Endodermal cell (in vitro differentiated cells): ENCODE results near the gene GALNT17. TPM values are rescaled to one million over a fixed set of nuclear protein-coding genes. Genes with fewer than 3 reads are reported as not detected.

ENCODE experiments used
- DNase-seq: peaks from one replicate; pipeline ENCODE4 v3.0.0-alpha.2; 2017
- H3K27ac ChIP-seq: 2 replicates; pipeline ENCODE4 v1.5.1; 2013; ENCODE audit warnings: mild to moderate bottlenecking, low read depth, low read length, moderate library complexity
- H3K27me3 ChIP-seq: 2 replicates; pipeline ENCODE4 v1.6.1; 2013; ENCODE audit warnings: mild to moderate bottlenecking, low read length, moderate library complexity; ENCODE audit not compliant: insufficient read depth, control insufficient read depth, poor library complexity, severe bottlenecking
- H3K36me3 ChIP-seq: 2 replicates; pipeline ENCODE4 v1.7.0; 2013; ENCODE audit warnings: mild to moderate bottlenecking, low read length, moderate library complexity; ENCODE audit not compliant: control insufficient read depth, insufficient read depth
- H3K4me1 ChIP-seq: one replicate; pipeline ENCODE4 v1.7.0; 2013; ENCODE audit warnings: low read length; ENCODE audit not compliant: control insufficient read depth, insufficient read depth
- H3K4me3 ChIP-seq: 2 replicates; pipeline ENCODE4 v1.5.1; 2013; ENCODE audit warnings: mild to moderate bottlenecking, low read length, moderate library complexity
- H3K9ac ChIP-seq: 2 replicates; pipeline ENCODE4 v1.6.1; 2013; ENCODE audit warnings: mild to moderate bottlenecking, low read length, moderate library complexity; ENCODE audit not compliant: poor library complexity, severe bottlenecking; ENCODE audit errors: extremely low read depth
- H3K9me3 ChIP-seq: 2 replicates; pipeline ENCODE4 v1.6.1; 2013; ENCODE audit warnings: mild to moderate bottlenecking, low read length, moderate library complexity; ENCODE audit not compliant: control insufficient read depth
- H3K27ac Mint-ChIP-seq: 2 replicates; pipeline ENCODE4 v1.8.0; 2020; ENCODE audit warnings: mixed read lengths
- H3K27me3 Mint-ChIP-seq: 2 replicates; pipeline ENCODE4 v1.8.0; 2021; ENCODE audit warnings: mild to moderate bottlenecking, mixed read lengths; ENCODE audit not compliant: insufficient read depth
- H3K36me3 Mint-ChIP-seq: 2 replicates; pipeline ENCODE4 v1.8.0; 2020; ENCODE audit warnings: low read depth, mixed read lengths
- H3K4me1 Mint-ChIP-seq: 2 replicates; pipeline ENCODE4 v1.8.0; 2020; ENCODE audit warnings: mixed read lengths
- H3K4me3 Mint-ChIP-seq: 2 replicates; pipeline ENCODE4 v1.8.0; 2020; ENCODE audit warnings: mild to moderate bottlenecking, moderate library complexity, mixed read lengths
- H3K9me3 Mint-ChIP-seq: 2 replicates; pipeline ENCODE4 v1.8.0; 2020; ENCODE audit warnings: mild to moderate bottlenecking, mixed read lengths
- CTCF ChIP-seq: fragments of 200-600 bp; sonication (generic); conservative IDR thresholded peaks from 2 replicates; pipeline ENCODE4 v1.5.0; 2021; ENCODE audit warnings: antibody characterized with exemption, mild to moderate bottlenecking
- WGBS, 2 experiments: methylation state at CpG; one replicate each; pipeline versions ENCODE4 v1.1.5 to v1.1.7; 2013; ENCODE audit warnings: missing lambda C conversion rate in 2 of 2, mixed read lengths in 1 of 2; ENCODE audit not compliant: insufficient coverage in 1 of 2, insufficient read length in 1 of 2; 5-methylcytosine and 5-hydroxymethylcytosine counted together
- total RNA-seq, 2 donors: library from RNA; stranded (reverse); fragmentation: NEBNext Ultra II Directional in 1 of 2; extraction: Animal tissue kit (Norgen Biotek cat#: 25700) in 1 of 2; gene quantifications; 2 replicates in 1 of 2; 3 replicates in 1 of 2; pipeline ENCODE4 v1.2.1, GENCODE V29; 2021

The GALNT17 gene
- total RNA-seq, 2 donors from 2014 or later, result 60.4 to 61.3 TPM

GRCh38 chr7:71182438-71182935 is 50.5 kb downstream of the GALNT17 start:
- 87 to 91% methylated on average over 3 to 4 of the region's 4 CpGs for WGBS, 2 experiments

GRCh38 chr7:71184136-71184535 is 52.2 kb downstream of the GALNT17 start:
- Mint-ChIP-seq H3K27ac (peak overlapping the region; percentile 22), H3K9me3 (peaks cover 18% of the 10 kb centered on the region), H3K4me3 (no peak overlapping the region), H3K36me3 (peaks cover 47% of the 10 kb centered on the region), H3K27me3 (no peaks in the 10 kb centered on the region), H3K4me1 (peaks cover 18% of the 10 kb centered on the region)
- Histone ChIP-seq H3K4me3 (no peak overlapping the region), H3K9me3 (peaks cover 28% of the 10 kb centered on the region), H3K4me1 (peaks cover 7% of the 10 kb centered on the region), H3K36me3 (peaks cover 35% of the 10 kb centered on the region), H3K27ac (no peak overlapping the region), H3K9ac (no peak overlapping the region), H3K27me3 (no peaks in the 10 kb centered on the region)
- 96% methylated on average over 4 to 5 of the region's 5 CpGs for WGBS, 2 experiments
- no peak for DNase-seq
- TF ChIP-seq CTCF, result no peak

More at GRCh38 chr7:71182438-71182935, 50.5 kb downstream of the GALNT17 start:
- peaks cover 29% of the 10 kb centered on the region for H3K36me3 ChIP-seq
- no peak overlapping the region for H3K9ac ChIP-seq
- H3K27ac ChIP-seq, result no peak overlapping the region
- peaks cover 14% of the 10 kb centered on the region for H3K9me3 ChIP-seq
- H3K4me1 ChIP-seq, result peaks cover 7% of the 10 kb centered on the region
- Mint-ChIP-seq H3K36me3 (peaks cover 33% of the 10 kb centered on the region), H3K4me1 (peaks cover 23% of the 10 kb centered on the region), H3K9me3 (peaks cover 3% of the 10 kb centered on the region), H3K4me3 (no peak overlapping the region), H3K27me3 (no peaks in the 10 kb centered on the region), H3K27ac (peak overlapping the region; percentile 35)
- no peaks in the 10 kb centered on the region for H3K27me3 ChIP-seq
- no peak overlapping the region for H3K4me3 ChIP-seq
- DNase-seq, result no peak
- TF ChIP-seq CTCF, result no peak

GRCh38 chr7:71184609-71185008 is 52.7 kb downstream of the GALNT17 start:
- peaks cover 32% of the 10 kb centered on the region for H3K9me3 ChIP-seq
- Mint-ChIP-seq H3K4me3 (no peak overlapping the region), H3K27ac (peak overlapping the region; percentile 22), H3K27me3 (no peaks in the 10 kb centered on the region), H3K36me3 (peaks cover 52% of the 10 kb centered on the region), H3K4me1 (peaks cover 13% of the 10 kb centered on the region), H3K9me3 (peaks cover 23% of the 10 kb centered on the region)
- no peak for TF ChIP-seq CTCF
- H3K4me1 ChIP-seq, result peaks cover 7% of the 10 kb centered on the region
- H3K27ac ChIP-seq, result no peak overlapping the region
- peaks cover 33% of the 10 kb centered on the region for H3K36me3 ChIP-seq
- H3K9ac ChIP-seq, result no peak overlapping the region
- no peak for DNase-seq
- H3K27me3 ChIP-seq, result no peaks in the 10 kb centered on the region
- H3K4me3 ChIP-seq, result no peak overlapping the region
- WGBS, 2 experiments, result 82% methylated on average over 1 of the region's 1 CpG; no CpG with 5 or more reads in 1 of the 2 experiments
